IMR-90 (cell line): ENCODE results near the gene CUTA.

ENCODE experiments used
- BHLHE40 ChIP-seq: fragments of 150-350 bp; IDR thresholded peaks from 2 replicates; pipeline ENCODE4 v1.6.1; 2016; ENCODE audit warnings: mild to moderate bottlenecking, low read depth, low read length
- CEBPB ChIP-seq: IDR thresholded peaks from 2 replicates; pipeline ENCODE4 v1.6.1; 2012; ENCODE audit warnings: low read depth, low read length, improper control_type of control experiment
- CTCF ChIP-seq: conservative IDR thresholded peaks from 2 replicates; pipeline ENCODE4 v1.5.1; 2012; ENCODE audit warnings: mild to moderate bottlenecking, low read depth, low read length, improper control_type of control experiment
- MAFK ChIP-seq: IDR thresholded peaks from 2 replicates; pipeline ENCODE4 v1.6.1; 2012; ENCODE audit warnings: low read depth, low read length, improper control_type of control experiment
- MAZ ChIP-seq: IDR thresholded peaks from 2 replicates; pipeline ENCODE4 v1.6.1; 2012; ENCODE audit warnings: low read depth, mild to moderate bottlenecking, low read length, improper control_type of control experiment, moderate library complexity, borderline replicate concordance
- POLR2A ChIP-seq: IDR thresholded peaks from 2 replicates; pipeline ENCODE4 v1.6.1; 2012; ENCODE audit warnings: mild to moderate bottlenecking, low read depth, low read length
- RFX5 ChIP-seq: IDR thresholded peaks from 2 replicates; pipeline ENCODE4 v1.8.0; 2012; ENCODE audit warnings: low read depth, mild to moderate bottlenecking, low read length, moderate library complexity
- SMC3 ChIP-seq: fragments of 150-350 bp; IDR thresholded peaks from 2 replicates; pipeline ENCODE4 v1.6.1; 2016; ENCODE audit warnings: low read depth, mild to moderate bottlenecking, antibody characterized with exemption, low read length, moderate library complexity
- USF2 ChIP-seq: fragments of 150-350 bp; IDR thresholded peaks from 2 replicates; pipeline ENCODE4 v1.6.1; 2017; ENCODE audit warnings: mild to moderate bottlenecking, antibody characterized with exemption, low read length, low read depth

DNA sequence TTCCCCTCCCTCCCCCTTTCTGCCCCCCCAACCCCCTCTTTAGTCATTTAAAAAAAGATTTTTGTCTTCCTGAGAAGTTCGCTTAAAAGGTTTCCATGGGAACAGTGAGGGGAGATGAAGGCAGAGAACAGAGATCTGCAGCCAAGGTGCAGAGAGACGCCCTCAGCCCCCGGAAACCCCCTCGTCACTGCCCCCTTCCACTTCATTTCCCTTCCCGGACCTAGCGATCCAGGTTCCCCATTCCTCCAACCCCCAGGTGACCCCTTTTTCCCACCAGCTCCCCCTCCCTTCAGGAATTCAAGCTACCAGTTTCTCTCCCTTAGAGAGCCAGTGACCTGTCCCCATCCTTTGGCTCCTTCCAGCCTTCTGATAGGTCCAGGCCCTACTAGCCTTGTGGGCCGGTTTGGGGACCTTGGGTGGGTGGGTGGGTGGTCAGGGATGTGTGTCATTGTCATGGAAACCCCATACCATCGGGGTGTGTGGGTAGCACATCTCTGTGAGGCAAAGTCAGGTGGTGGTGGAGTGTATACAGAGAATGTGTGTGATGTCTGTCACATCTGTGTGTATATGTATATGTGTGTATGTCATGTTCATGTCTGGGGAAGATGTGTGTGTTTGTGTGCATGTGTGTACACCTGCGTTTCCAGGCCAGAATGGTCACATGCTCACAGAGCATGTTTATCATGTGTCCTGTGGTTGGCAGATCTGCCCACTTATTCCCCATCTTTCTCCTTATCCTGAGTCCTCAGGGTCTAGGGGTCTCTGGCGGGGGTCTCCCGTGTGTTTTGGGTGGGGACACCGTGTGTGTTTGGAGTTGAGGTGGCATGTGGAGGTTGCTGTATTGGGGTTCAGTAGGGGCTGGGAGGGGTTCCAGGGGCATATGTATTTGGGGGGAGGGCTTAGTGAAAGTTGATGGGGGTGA lies 8.9 kb upstream of the CUTA start:
- no peak for TF ChIP-seq POLR2A
- TF ChIP-seq CTCF = no peak
- TF ChIP-seq SMC3 = no peak
- TF ChIP-seq MAFK = no peak
- TF ChIP-seq CEBPB = no peak
- no peak for TF ChIP-seq RFX5
- TF ChIP-seq MAZ = no peak
- TF ChIP-seq BHLHE40 = no peak
- TF ChIP-seq USF2 = peak; percentile 49; the same call in 1 of the 2 replicates
